DMS53 (cell line): ENCODE results near the gene TMUB2.

Source experiments
- DNase-seq: peaks from one replicate; lab custom pipeline; 2025; lab: John Stamatoyannopoulos, UW

TMUB2 gene

GRCh38 chr17:44203731-44204440, 17.1 kb downstream of the TMUB2 start:
- DNase-seq, result peak; percentile 77

- no peak for DNase-seq
Observed at GRCh38 chr17:44204441-44204882, 17.7 kb downstream of the TMUB2 start.

- peak; percentile 33 for DNase-seq
Observed at GRCh38 chr17:44205962-44206824, 19.4 kb downstream of the TMUB2 start.

- DNase-seq, result no peak
Observed at GRCh38 chr17:44206825-44207155, 20.0 kb downstream of the TMUB2 start.

GRCh38 chr17:44207319-44207718, 20.5 kb downstream of the TMUB2 start:
- DNase-seq, result no peak

- no peak for DNase-seq
Observed at GRCh38 chr17:44207743-44208142, 21.0 kb downstream of the TMUB2 start.

- no peak for DNase-seq
Observed at GRCh38 chr17:44209786-44210341, 23.1 kb downstream of the TMUB2 start.

GRCh38 chr17:44210342-44211192, 23.8 kb downstream of the TMUB2 start:
- DNase-seq, result peak; percentile 97

- DNase-seq, result peak; percentile 43
Observed at GRCh38 chr17:44211281-44212265, 24.8 kb downstream of the TMUB2 start.

- no peak for DNase-seq
Observed at GRCh38 chr17:44212507-44213402, 26.0 kb downstream of the TMUB2 start.

- DNase-seq, result no peak
Observed at GRCh38 chr17:44213403-44214229, 26.8 kb downstream of the TMUB2 start.

- DNase-seq, result no peak
Observed at GRCh38 chr17:44214230-44214494, 27.4 kb downstream of the TMUB2 start.

- DNase-seq, result no peak
Observed at GRCh38 chr17:44214896-44215295, 28.1 kb downstream of the TMUB2 start.

GRCh38 chr17:44216173-44216572, 29.4 kb downstream of the TMUB2 start:
- no peak for DNase-seq

- no peak for DNase-seq
Observed at GRCh38 chr17:44216694-44217093, 29.9 kb downstream of the TMUB2 start.

GRCh38 chr17:44217738-44218343, 31.1 kb downstream of the TMUB2 start:
- DNase-seq, result no peak

- DNase-seq, result peak; percentile 98
Observed at GRCh38 chr17:44218344-44219107, 31.8 kb downstream of the TMUB2 start.

- DNase-seq, result peak; percentile 92
Observed at GRCh38 chr17:44219108-44219615, 32.4 kb downstream of the TMUB2 start.
